ENCODE measurements around the gene ERFE.

ERFE gene

DNA sequence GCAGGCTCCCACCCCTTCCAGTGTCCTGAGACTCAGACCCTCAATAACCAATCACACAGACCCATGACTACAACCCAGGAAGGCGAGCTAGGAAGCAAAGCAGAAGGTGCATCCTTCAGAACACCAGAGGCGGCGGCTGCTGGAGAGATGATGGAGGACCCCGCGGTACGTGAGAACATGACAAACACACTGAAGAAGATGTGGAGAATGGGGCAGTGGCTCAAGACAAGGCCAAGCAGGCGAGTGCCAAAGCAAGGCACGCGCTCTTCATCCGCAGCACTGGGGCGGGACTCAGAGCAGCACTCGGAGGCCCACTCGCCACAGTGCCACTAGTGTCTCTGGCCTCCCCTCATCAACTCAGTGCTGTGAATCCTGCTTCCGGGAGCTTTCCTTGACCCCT is 13.7 kb downstream of the ERFE start:
- peaks cover 43 to 87% (median 82%) of the 10 kb centered on the region in 3 donors for H3K36me3 ChIP-seq
- intact Hi-C loops (cut with DNase I; ENCODE audit: low total_unique reads) = no loop called here
- H3K27ac ChIP-seq = no peak overlapping the region
- TF ChIP-seq, protein P1, sequence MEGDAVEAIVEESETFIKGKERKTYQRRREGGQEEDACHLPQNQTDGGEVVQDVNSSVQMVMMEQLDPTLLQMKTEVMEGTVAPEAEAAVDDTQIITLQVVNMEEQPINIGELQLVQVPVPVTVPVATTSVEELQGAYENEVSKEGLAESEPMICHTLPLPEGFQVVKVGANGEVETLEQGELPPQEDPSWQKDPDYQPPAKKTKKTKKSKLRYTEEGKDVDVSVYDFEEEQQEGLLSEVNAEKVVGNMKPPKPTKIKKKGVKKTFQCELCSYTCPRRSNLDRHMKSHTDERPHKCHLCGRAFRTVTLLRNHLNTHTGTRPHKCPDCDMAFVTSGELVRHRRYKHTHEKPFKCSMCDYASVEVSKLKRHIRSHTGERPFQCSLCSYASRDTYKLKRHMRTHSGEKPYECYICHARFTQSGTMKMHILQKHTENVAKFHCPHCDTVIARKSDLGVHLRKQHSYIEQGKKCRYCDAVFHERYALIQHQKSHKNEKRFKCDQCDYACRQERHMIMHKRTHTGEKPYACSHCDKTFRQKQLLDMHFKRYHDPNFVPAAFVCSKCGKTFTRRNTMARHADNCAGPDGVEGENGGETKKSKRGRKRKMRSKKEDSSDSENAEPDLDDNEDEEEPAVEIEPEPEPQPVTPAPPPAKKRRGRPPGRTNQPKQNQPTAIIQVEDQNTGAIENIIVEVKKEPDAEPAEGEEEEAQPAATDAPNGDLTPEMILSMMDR (IDR thresholded peaks at IDR 0.05) = no peak
- H3K27me3 ChIP-seq = no peaks in the 10 kb centered on the region
- no peak overlapping the region for H3K4me3 ChIP-seq
- H3K9me3 ChIP-seq = no peaks in the 10 kb centered on the region
- H3K4me1 ChIP-seq = peaks cover 0 to 38% (median 24%) of the 10 kb centered on the region in 4 donors
- DNase-seq = no peak

DNA sequence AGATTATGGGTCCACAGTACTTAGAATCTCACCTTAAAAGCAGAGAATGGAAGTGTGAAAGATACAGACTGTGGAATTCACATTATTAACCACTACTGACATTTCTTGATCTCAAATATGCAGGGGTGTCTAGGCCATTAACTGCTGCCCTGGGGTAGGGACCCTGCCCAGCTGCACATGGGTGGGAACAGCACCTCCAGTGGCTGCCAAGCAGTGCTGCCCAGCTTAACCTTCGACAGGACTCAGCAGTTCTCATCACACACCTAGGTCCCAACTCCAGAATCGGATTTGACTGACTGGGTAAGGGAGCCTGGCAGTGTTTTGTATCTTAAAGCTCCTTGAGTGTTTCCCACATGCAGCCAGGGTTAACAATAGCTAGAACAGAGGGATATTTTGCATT is 14.9 kb downstream of the ERFE start:
- H3K27ac ChIP-seq = no peak overlapping the region
- TF ChIP-seq, protein P1 (IDR thresholded peaks at IDR 0.05) = no peak
- no peak overlapping the region for H3K4me3 ChIP-seq
- H3K4me1 ChIP-seq = peaks cover 0 to 32% (median 22%) of the 10 kb centered on the region in 4 donors
- DNase-seq = no peak
- no peaks in the 10 kb centered on the region for H3K9me3 ChIP-seq
- no peaks in the 10 kb centered on the region for H3K27me3 ChIP-seq
- peaks cover 56 to 87% (median 82%) of the 10 kb centered on the region in 3 donors for H3K36me3 ChIP-seq
- intact Hi-C loops (cut with DNase I; ENCODE audit: low total_unique reads) = no loop called here

- Histone ChIP-seq H3K27ac (no peak overlapping the region), H3K4me3 (no peak overlapping the region), H3K36me3 (peaks cover 62 to 89% (median 84%) of the 10 kb centered on the region in 3 donors), H3K9me3 (no peaks in the 10 kb centered on the region), H3K27me3 (no peaks in the 10 kb centered on the region), H3K4me1 (peaks cover 0 to 26% (median 16%) of the 10 kb centered on the region in 4 donors)
- TF ChIP-seq, protein P1 (IDR thresholded peaks at IDR 0.05) = no peak
- no peak for DNase-seq
- intact Hi-C loops (cut with DNase I; ENCODE audit: low total_unique reads) = no loop called here
Observed at GRCh38 chr2:238174291-238174690, 15.5 kb downstream of the ERFE start.

GRCh38 chr2:238174701-238175100 is 15.9 kb downstream of the ERFE start:
- TF ChIP-seq, protein P1 (IDR thresholded peaks at IDR 0.05) = no peak
- Histone ChIP-seq H3K27ac (no peak overlapping the region), H3K36me3 (peaks cover 66 to 94% (median 88%) of the 10 kb centered on the region in 3 donors), H3K27me3 (no peaks in the 10 kb centered on the region), H3K4me3 (no peak overlapping the region), H3K9me3 (no peaks in the 10 kb centered on the region), H3K4me1 (peaks cover 0 to 22% (median 12%) of the 10 kb centered on the region in 4 donors)
- intact Hi-C loops (cut with DNase I; ENCODE audit: low total_unique reads) = no loop called here
- no peak for DNase-seq

DNA sequence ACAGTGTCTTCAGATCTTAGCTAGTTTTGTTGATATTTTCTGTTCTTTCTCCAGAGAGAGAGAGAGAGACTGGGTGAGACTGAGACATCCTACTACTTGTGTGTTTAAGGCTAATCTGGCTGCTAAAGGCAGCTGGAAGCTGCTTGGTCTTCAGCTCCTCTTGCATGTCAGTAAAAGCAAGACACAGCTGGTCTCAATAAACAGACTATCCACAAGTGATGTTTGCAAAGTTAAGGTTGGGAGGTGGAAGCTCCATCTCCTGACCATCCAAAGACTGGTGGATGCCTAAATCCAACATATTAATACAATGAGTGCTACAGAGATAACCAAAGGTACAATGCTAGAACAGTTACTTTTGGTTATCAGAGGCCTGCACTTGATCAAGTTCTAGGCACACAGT is 17.8 kb downstream of the ERFE start:
- DNase-seq = no peak
- Histone ChIP-seq H3K4me1 (peaks cover 0 to 3% (median 0%) of the 10 kb centered on the region in 4 donors), H3K4me3 (no peak overlapping the region), H3K36me3 (peaks cover 80 to 99% (median 97%) of the 10 kb centered on the region in 3 donors), H3K9me3 (no peaks in the 10 kb centered on the region), H3K27me3 (no peaks in the 10 kb centered on the region), H3K27ac (no peak overlapping the region)
- TF ChIP-seq, protein P1 (IDR thresholded peaks at IDR 0.05) = no peak
- intact Hi-C loops (cut with DNase I; ENCODE audit: low total_unique reads) = no loop called here

GRCh38 chr2:238180554-238180953 is 21.8 kb downstream of the ERFE start:
- Histone ChIP-seq H3K4me3 (no peak overlapping the region), H3K36me3 (peaks cover 84 to 99% (median 97%) of the 10 kb centered on the region in 3 donors), H3K4me1 (no peaks in the 10 kb centered on the region), H3K27me3 (no peaks in the 10 kb centered on the region), H3K9me3 (no peaks in the 10 kb centered on the region), H3K27ac (no peak overlapping the region)
- intact Hi-C loops (cut with DNase I; ENCODE audit: low total_unique reads) = no loop called here
- DNase-seq = no peak
- TF ChIP-seq, protein P1 (IDR thresholded peaks at IDR 0.05) = no peak
